Measurements from ENCODE around the gene OSTF1. TPM values are rescaled to one million over a fixed set of nuclear protein-coding genes. Genes with fewer than 3 reads are reported as not detected.

Gene OSTF1
- total RNA-seq, 1 donor from 2014 or later, result 9.8 TPM

- no peak for TF ChIP-seq CTCF (IDR thresholded peaks at IDR 0.05; ENCODE audit: unreplicated experiment)
- no peaks in the 10 kb centered on the region for H3K9me3 Mint-ChIP-seq (ENCODE audit: low read depth)
- no peak overlapping the region for H3K4me3 Mint-ChIP-seq (ENCODE audit: low read depth)
- no peaks in the 10 kb centered on the region for H3K36me3 Mint-ChIP-seq (ENCODE audit: insufficient read depth)
- H3K27ac Mint-ChIP-seq, result no peak overlapping the region
- H3K27me3 Mint-ChIP-seq, result no peaks in the 10 kb centered on the region
- no peak for DNase-seq (ENCODE audit: low spot score, unreplicated experiment)
- H3K4me1 Mint-ChIP-seq (ENCODE audit: low read depth), result no peaks in the 10 kb centered on the region
These were observed 16.7 kb upstream of the OSTF1 start for GRCh38 chr9:75071530-75072122.

GRCh38 chr9:75072895-75073294 lies 15.4 kb upstream of the OSTF1 start:
- DNase-seq (ENCODE audit: low spot score, unreplicated experiment), result no peak
- Mint-ChIP-seq H3K36me3 (ENCODE audit: insufficient read depth) (no peaks in the 10 kb centered on the region), H3K27me3 (no peaks in the 10 kb centered on the region), H3K4me1 (ENCODE audit: low read depth) (no peaks in the 10 kb centered on the region), H3K4me3 (ENCODE audit: low read depth) (no peak overlapping the region), H3K27ac (no peak overlapping the region), H3K9me3 (ENCODE audit: low read depth) (no peaks in the 10 kb centered on the region)
- no peak for TF ChIP-seq CTCF (IDR thresholded peaks at IDR 0.05; ENCODE audit: unreplicated experiment)

- peaks cover 23% of the 10 kb centered on the region for H3K4me1 Mint-ChIP-seq (ENCODE audit: low read depth)
- peaks cover 1% of the 10 kb centered on the region for H3K36me3 Mint-ChIP-seq (ENCODE audit: insufficient read depth)
- no peak overlapping the region for H3K4me3 Mint-ChIP-seq (ENCODE audit: low read depth)
- H3K27me3 Mint-ChIP-seq, result peaks cover 3% of the 10 kb centered on the region
- H3K27ac Mint-ChIP-seq, result no peak overlapping the region
- H3K9me3 Mint-ChIP-seq (ENCODE audit: low read depth), result no peaks in the 10 kb centered on the region
- TF ChIP-seq CTCF (IDR thresholded peaks at IDR 0.05; ENCODE audit: unreplicated experiment), result no peak
- DNase-seq (ENCODE audit: low spot score, unreplicated experiment), result no peak
These were observed 6.7 kb upstream of the OSTF1 start for GRCh38 chr9:75081632-75082031.

GRCh38 chr9:75083188-75083970 lies 4.9 kb upstream of the OSTF1 start:
- no peak overlapping the region for H3K4me3 Mint-ChIP-seq (ENCODE audit: low read depth)
- no peak for TF ChIP-seq CTCF (IDR thresholded peaks at IDR 0.05; ENCODE audit: unreplicated experiment)
- peaks cover 3% of the 10 kb centered on the region for H3K27me3 Mint-ChIP-seq
- no peaks in the 10 kb centered on the region for H3K9me3 Mint-ChIP-seq (ENCODE audit: low read depth)
- peaks cover 1% of the 10 kb centered on the region for H3K36me3 Mint-ChIP-seq (ENCODE audit: insufficient read depth)
- H3K4me1 Mint-ChIP-seq (ENCODE audit: low read depth), result peaks cover 26% of the 10 kb centered on the region
- H3K27ac Mint-ChIP-seq, result no peak overlapping the region
- DNase-seq (ENCODE audit: low spot score, unreplicated experiment), result no peak

- no peak for TF ChIP-seq CTCF (IDR thresholded peaks at IDR 0.05; ENCODE audit: unreplicated experiment)
- H3K4me3 Mint-ChIP-seq (ENCODE audit: low read depth), result no peak overlapping the region
- peaks cover 27% of the 10 kb centered on the region for H3K4me1 Mint-ChIP-seq (ENCODE audit: low read depth)
- DNase-seq (ENCODE audit: low spot score, unreplicated experiment), result no peak
- peaks cover 1% of the 10 kb centered on the region for H3K36me3 Mint-ChIP-seq (ENCODE audit: insufficient read depth)
- no peaks in the 10 kb centered on the region for H3K9me3 Mint-ChIP-seq (ENCODE audit: low read depth)
- peaks cover 3% of the 10 kb centered on the region for H3K27me3 Mint-ChIP-seq
- no peak overlapping the region for H3K27ac Mint-ChIP-seq
These were observed 4.1 kb upstream of the OSTF1 start for GRCh38 chr9:75084081-75084672.
